Measurements from ENCODE around the gene CPT1B. TPM values are rescaled to one million over a fixed set of nuclear protein-coding genes. Genes with fewer than 3 reads are reported as not detected.
A peak's percentile ranks its signal among the peaks of the same experiment; 100 is the strongest.

Gene CPT1B
- total RNA-seq, 4 donors from 2014 or later: 3.5 to 17.6 (median 8.2) TPM

GRCh38 chr22:50581950-50582492 is 3.8 kb upstream of the CPT1B start:
- intact Hi-C loops (cut with DNase I): no loop called here
- no peak for DNase-seq
- Histone ChIP-seq H3K4me1 (peaks cover 20 to 41% (median 27%) of the 10 kb centered on the region in 3 donors), H3K9me3 (no peaks in the 10 kb centered on the region), H3K27ac (peak overlapping the region; percentile 94 to 99 (median 95)), H3K4me3 (peak overlapping the region; percentile 65 to 75 (median 70)), H3K27me3 (no peaks in the 10 kb centered on the region), H3K36me3 (peaks cover 0 to 29% (median 6%) of the 10 kb centered on the region in 3 donors)
- TF ChIP-seq POLR2A (IDR thresholded peaks at IDR 0.05): no peak
- 25% methylated on average over 4 of the region's 39 CpGs; no CpG with 5 or more reads in 1 of the 2 donors for WGBS, 2 donors

GRCh38 chr22:50581031-50581949 is 3.1 kb upstream of the CPT1B start:
- Histone ChIP-seq H3K4me1 (peaks cover 20 to 41% (median 27%) of the 10 kb centered on the region in 3 donors), H3K27me3 (no peaks in the 10 kb centered on the region), H3K36me3 (peaks cover 0 to 29% (median 6%) of the 10 kb centered on the region in 3 donors), H3K27ac (peak overlapping the region; percentile 94 to 99 (median 95)), H3K4me3 (peak overlapping the region; percentile 65 to 75 (median 70)), H3K9me3 (no peaks in the 10 kb centered on the region)
- intact Hi-C loops (cut with DNase I): no loop called here
- TF ChIP-seq CTCF (IDR thresholded peaks at IDR 0.05): no peak
- 81 to 87% methylated on average over 11 to 12 of the region's 22 CpGs for WGBS, 2 donors
- no peak for DNase-seq

- H3K27ac ChIP-seq: no peak overlapping the region
- TF ChIP-seq CTCF (IDR thresholded peaks at IDR 0.05): no peak
- TF ChIP-seq POLR2A (IDR thresholded peaks at IDR 0.05): no peak
- H3K27me3 ChIP-seq: no peaks in the 10 kb centered on the region
- no peaks in the 10 kb centered on the region for H3K9me3 ChIP-seq
- WGBS, 2 donors: 90 to 98% methylated on average over 4 of the region's 4 CpGs
- no peak for DNase-seq
- intact Hi-C loops (cut with DNase I): no loop called here
- H3K36me3 ChIP-seq: peaks cover 0 to 40% (median 6%) of the 10 kb centered on the region in 3 donors
- H3K4me3 ChIP-seq: no peak overlapping the region
- peaks cover 20 to 41% (median 27%) of the 10 kb centered on the region in 3 donors for H3K4me1 ChIP-seq
Measured at GRCh38 chr22:50579752-50580151, 1.5 kb upstream of the CPT1B start.

GRCh38 chr22:50578776-50579310 is 616 bp upstream of the CPT1B start:
- no peaks in the 10 kb centered on the region for H3K9me3 ChIP-seq
- intact Hi-C loops (cut with DNase I): no loop called here
- H3K36me3 ChIP-seq: peaks cover 0 to 50% (median 6%) of the 10 kb centered on the region in 3 donors
- H3K27me3 ChIP-seq: no peaks in the 10 kb centered on the region
- DNase-seq: no peak
- no peak for TF ChIP-seq CTCF (IDR thresholded peaks at IDR 0.05)
- no peak for TF ChIP-seq POLR2A (IDR thresholded peaks at IDR 0.05)
- H3K4me1 ChIP-seq: peaks cover 18 to 37% (median 25%) of the 10 kb centered on the region in 3 donors
- H3K27ac ChIP-seq: peak overlapping the region in 1 of 4 donors; percentile 40
- H3K4me3 ChIP-seq: peak overlapping the region in 1 of 4 donors; percentile 53
- WGBS, 2 donors: 77 to 85% methylated on average over 2 to 3 of the region's 8 CpGs

GRCh38 chr22:50577697-50577986 is 585 bp downstream of the CPT1B start:
- TF ChIP-seq POLR2A (IDR thresholded peaks at IDR 0.05): no peak
- no peak for TF ChIP-seq CTCF (IDR thresholded peaks at IDR 0.05)
- DNase-seq: no peak
- intact Hi-C loops (cut with DNase I): no loop called here
- Histone ChIP-seq H3K27ac (no peak overlapping the region), H3K4me3 (peak overlapping the region in 1 of 4 donors; percentile 53), H3K9me3 (no peaks in the 10 kb centered on the region), H3K4me1 (peaks cover 13 to 30% (median 17%) of the 10 kb centered on the region in 3 donors), H3K36me3 (peaks cover 0 to 62% (median 6%) of the 10 kb centered on the region in 3 donors), H3K27me3 (no peaks in the 10 kb centered on the region)
- 0% methylated on average over 1 of the region's 23 CpGs; no CpG with 5 or more reads in 1 of the 2 donors for WGBS, 2 donors

All from esophagus squamous epithelium (tissue), 5 donors.